ENCODE results near the gene ART5.
"Not testable (repeated sequence)": the region's sequence is repeated elsewhere in the genome, so short reads cannot be mapped to it uniquely, and the experiment has no call there.

Gene ART5

GRCh38 chr11:3616721-3617460, 24.9 kb downstream of the ART5 start:
- DNase-seq: no peak

- no peak for DNase-seq
Observed at GRCh38 chr11:3615998-3616397, 25.8 kb downstream of the ART5 start.

GRCh38 chr11:3614742-3615171, 27.0 kb downstream of the ART5 start:
- peak; percentile 67 for DNase-seq

GRCh38 chr11:3613998-3614741, 27.6 kb downstream of the ART5 start:
- no peak for DNase-seq

GRCh38 chr11:3611976-3612678, 29.7 kb downstream of the ART5 start:
- DNase-seq: no peak

- DNase-seq: no peak
Observed at GRCh38 chr11:3610846-3611245, 30.9 kb downstream of the ART5 start.

- DNase-seq: peak; percentile 48
Observed at GRCh38 chr11:3609416-3610265, 32.2 kb downstream of the ART5 start.

GRCh38 chr11:3605771-3606203, 36.0 kb downstream of the ART5 start:
- DNase-seq: no peak

GRCh38 chr11:3605283-3605662, 36.5 kb downstream of the ART5 start:
- DNase-seq: no peak

GRCh38 chr11:3604167-3604566, 37.6 kb downstream of the ART5 start:
- no peak for DNase-seq

- not testable (repeated sequence) for DNase-seq
Observed at GRCh38 chr11:3600201-3600600, 41.6 kb downstream of the ART5 start.

GRCh38 chr11:3597743-3598142, 44.0 kb downstream of the ART5 start:
- not testable (repeated sequence) for DNase-seq

- DNase-seq: not testable (repeated sequence)
Observed at GRCh38 chr11:3591326-3591725, 50.5 kb downstream of the ART5 start.

- not testable (repeated sequence) for DNase-seq
Observed at GRCh38 chr11:3590193-3590592, 51.6 kb downstream of the ART5 start.

- not testable (repeated sequence) for DNase-seq
Observed at GRCh38 chr11:3588776-3589175, 53.0 kb downstream of the ART5 start.

Measured in stimulated activated CD4-positive, alpha-beta T cell treated with anti-CD3 and anti-CD28 coated beads, Interleukin-4, amount 100 ng/mL, for 24 hours (primary cell).